Right forelimb (tissue), 1 donor: ENCODE data around the gene CHMP1B.
A peak's percentile ranks its signal among the peaks of the same experiment; 100 is the strongest.
"Not testable (repeated sequence)": the region's sequence is repeated elsewhere in the genome, so short reads cannot be mapped to it uniquely, and the experiment has no call there.

Experiments
- DNase-seq: peaks from one replicate; pipeline ENCODE4 v3.0.0-alpha.2; 2018

Gene CHMP1B

DNA sequence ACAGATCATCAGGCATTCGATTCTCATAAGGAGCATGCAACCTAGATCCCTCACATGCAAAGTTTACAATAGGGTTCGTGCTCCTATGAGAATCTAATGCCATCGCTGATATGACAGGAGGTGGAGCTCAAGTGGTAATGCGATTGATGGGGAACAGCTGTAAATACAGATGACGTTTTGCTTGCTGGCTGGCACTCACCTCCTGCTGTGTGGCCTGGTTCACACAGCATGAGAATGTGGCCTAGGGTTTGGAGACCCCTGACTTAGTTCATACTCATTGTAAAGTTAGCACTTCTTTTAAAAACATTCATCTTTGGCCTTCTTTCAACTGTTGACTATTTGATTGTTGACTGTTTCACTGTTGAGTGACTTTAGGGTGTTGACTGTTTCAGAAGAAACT, 8.7 kb upstream of the CHMP1B start:
- no peak for DNase-seq

DNA sequence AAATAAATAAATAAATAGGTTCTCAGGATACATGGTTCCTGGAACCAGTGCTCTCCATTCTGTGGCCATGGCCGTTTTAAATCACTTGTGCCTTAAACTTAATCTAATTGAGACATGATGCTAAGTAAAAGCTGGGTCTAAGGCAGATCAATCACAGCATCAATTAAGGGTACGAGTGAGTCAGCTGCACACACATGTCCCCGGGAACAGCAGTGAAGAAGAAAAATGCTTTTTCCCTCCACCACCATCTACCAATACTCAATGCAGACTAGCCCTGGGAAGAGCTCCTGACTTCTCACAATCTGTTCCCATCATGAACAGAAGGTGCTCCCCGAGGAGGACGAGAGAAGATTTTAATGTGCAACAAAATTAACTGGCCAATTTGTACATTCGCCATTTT, 6.8 kb upstream of the CHMP1B start:
- no peak for DNase-seq

DNA sequence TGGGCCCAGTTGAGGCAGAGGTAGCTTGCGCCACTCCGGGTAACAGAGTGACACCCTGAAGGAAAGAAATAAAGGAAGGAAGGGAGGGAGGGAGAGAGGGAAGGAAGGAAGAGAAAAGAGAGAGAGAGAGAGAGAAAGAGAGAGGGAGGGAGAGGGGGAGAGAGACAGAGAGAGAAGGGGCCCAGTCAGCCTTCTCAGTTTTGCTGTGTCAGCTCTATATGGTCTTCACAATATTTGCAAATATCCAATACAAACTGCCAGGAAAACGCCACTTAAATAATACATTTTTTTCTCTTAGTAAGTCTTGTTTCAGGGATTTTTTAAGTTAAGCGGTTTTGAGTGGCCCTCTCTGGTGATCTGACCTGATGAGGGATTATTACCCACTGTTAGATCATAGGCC, 5.6 kb upstream of the CHMP1B start:
- DNase-seq: no peak

DNA sequence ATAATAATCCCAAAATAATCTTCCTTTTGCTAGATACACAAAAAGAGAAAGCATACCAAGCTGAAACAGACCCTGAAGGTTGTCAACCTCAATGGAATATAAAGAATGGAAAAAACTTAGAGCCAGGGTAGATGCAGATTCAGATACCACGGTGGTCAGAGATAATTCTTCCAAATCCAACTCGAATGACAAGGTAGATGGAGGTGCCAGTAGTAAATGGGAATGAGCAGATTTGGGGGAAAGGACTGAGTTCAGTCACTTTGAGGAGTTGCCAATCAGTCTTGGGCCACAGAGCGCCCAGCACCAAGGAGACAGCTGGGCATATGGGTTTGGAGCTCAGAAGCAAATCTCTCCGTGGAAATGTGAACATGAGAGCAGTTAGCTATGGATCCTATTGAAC, 3.4 kb upstream of the CHMP1B start:
- DNase-seq: no peak

DNA sequence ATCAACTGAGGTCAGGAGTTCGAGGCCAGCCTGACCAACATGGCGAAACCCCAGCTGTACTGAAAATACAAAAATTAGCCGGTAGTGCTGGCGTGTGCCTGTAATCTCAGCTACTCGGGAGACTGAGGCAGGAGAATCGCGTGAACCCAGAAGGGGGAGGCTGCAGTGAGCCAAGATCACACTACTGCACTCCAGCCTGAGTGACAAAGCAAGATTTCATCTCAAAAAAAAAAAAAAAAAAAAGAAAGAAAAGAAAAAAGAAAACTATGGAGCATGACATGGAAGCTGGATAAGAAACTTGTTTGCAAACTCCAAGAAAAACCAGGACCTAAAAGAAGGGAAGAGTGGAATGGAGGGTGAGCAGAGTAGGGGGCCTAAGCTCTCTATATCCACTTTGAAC, 1.9 kb upstream of the CHMP1B start:
- no peak for DNase-seq

DNA sequence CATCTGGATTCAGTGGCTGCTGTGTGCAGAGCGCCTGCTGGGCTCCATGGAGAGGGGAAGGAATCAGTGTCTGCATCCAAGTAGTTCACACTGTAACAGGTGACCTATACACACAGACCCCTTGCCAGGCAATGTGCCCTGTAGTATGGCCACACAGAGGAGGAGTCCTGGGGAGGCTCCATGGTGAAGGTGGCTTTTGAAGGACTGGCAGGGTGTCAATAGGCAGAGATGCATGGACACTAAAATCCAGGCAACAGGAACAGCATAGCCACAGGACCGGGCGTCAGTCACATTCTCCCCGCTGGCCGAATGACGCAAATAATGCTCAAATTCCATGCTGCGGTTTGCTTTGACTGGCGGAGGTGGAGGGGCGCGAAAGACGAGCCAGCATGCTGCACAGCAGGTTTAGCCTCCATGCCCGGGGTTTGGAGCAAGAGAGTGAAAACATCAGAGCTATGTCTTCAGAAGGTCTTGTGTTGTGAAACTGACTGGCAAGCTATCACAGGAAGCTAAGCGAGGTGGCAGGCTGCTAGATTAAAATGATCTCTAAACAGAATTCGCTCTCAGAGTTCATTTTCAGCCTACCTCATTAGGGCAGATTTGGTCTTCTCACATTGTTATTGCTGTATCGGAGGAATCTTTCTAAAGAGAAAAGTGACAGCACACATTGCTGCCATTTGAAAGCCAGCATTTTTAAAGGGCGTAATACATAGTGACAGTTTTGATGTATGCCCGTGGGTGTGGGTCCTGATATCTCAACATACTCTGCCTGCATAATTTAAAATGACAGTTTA, 1.2 kb upstream of the CHMP1B start:
- DNase-seq: peak; percentile 78

DNA sequence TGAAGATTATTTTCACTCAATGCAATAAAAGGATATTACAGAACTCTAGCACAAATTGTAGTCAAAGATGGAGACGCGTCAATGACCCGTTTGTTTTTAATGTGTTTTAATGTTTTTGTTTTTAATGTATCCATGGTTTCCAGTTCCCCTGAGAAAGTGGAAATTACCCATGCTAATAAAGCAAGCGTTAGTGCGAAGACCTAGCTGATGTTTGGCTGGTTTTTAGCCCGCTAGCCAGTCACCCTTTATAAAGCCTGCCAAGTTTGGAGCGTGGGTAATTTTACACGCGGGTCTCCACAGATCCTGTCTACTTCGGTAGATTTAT, 430 bp upstream of the CHMP1B start:
- no peak for DNase-seq

DNA sequence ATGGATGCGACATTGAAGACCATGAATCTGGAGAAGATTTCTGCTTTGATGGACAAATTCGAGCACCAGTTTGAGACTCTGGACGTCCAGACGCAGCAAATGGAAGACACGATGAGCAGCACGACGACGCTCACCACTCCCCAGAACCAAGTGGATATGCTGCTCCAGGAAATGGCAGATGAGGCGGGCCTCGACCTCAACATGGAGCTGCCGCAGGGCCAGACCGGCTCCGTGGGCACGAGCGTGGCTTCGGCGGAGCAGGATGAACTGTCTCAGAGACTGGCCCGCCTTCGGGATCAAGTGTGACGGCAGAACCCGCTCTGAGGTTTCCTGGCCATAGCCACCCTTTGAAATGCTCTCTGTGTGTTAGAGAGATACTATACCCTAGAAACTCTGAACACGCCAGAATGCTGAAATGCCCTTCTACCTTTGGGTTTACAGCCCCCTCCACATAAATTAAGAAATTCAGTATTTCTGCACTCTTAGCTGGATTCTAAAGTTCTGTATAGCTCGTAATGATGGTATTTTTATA, 659 bp downstream of the CHMP1B start:
- DNase-seq: peak; percentile 46

DNA sequence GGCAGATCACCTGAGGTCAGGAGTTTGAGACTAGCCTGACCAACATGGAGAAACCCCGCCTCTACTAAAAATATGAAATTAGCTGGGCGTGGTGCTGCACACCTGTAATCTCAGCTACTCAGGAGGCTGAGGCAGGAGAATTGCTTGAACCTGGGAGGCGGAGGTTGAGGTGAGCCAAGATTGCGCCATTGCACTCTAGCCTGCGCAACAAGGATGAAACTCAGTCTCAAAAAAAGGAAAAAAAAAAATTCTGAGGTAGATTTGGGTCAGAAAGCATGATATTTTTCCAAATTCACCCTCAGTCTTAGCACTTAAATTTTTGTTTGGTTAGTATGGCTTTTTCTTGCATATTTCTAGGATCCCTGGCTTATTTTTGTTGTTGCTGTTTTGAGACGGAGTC, 3.3 kb downstream of the CHMP1B start:
- not testable (repeated sequence) for DNase-seq

DNA sequence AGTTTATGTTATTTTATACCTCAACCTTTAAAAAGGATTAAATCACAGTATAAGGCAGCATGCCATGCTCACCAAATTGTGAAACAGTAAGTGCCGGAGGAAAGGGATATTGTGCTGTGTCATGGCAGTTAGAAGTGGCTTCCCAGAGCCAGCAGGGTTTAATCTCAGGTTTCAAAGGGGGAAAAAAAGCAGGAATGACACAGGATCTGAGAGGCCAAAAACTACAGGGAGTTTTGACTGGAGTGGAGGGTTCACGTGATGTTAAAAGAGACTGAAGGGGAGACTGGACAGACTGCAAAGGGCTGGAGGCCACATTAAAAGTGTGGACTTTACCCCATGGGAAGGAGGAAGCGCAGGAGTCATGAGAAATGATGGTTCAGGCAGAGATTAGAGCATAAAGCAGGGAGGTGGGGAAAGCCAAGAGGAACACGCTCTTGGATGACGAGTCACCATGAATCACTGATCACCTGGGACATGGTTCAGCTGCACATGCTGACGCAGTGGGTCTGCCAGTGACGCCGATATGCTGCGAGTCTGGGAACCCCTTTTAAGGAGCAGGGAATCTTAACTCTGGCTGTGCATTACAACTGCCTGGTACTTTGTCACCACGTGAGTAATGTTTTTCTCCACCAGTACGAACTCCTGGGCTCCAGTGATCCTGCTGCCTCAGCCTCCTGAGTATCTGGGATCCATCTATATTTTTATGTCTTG, 6.1 kb downstream of the CHMP1B start:
- DNase-seq: no peak

DNA sequence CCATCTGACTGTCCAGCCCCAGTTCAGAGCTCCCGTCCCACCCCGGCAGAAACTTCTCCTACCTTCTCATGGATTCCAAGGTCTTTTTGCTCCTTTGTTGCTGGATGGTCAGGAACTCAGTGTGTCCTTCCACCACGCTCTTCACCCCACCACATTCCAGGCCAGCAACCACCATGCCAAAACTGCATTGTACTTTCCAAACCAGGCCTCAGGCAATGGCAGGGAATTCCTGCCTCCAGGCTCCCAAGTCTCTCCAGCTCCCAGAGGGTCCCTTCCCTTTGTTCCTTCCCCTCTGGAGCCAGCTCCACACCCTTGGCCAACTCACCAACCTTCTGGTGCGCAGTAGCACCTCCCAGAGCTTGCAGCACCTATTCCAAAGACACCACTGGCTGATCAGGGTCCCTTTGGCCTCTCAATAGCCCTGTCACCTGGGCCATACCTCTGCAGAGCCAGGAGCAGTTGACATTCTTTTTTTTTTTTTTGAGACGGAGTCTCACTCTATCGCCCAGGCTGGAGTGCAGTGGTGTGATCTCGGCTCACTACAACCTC, 8.1 kb downstream of the CHMP1B start:
- DNase-seq: no peak

DNA sequence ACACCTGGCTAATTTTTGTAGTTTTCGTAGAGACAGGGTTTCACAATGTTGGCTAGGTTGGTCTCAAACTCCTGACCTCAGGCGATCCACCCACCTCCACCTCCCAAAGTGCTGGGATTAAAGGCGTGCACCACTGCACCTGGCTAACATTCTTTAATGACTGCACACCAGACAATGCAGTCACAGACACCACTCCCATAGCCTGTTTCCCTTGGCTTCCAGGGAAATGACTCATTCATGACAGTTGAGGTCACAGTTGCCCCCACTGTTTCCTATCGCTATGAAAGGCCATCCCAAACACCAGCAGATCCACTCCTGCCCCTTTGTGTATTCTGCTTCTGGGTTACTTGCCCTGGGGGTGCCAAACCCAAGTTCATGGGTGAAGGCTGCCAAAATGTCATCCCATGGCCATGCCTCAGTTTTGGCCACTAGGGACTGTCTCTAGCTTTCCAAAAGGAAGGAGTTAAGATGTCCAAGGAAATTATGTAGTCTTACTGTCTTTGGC, 8.7 kb downstream of the CHMP1B start:
- no peak for DNase-seq

DNA sequence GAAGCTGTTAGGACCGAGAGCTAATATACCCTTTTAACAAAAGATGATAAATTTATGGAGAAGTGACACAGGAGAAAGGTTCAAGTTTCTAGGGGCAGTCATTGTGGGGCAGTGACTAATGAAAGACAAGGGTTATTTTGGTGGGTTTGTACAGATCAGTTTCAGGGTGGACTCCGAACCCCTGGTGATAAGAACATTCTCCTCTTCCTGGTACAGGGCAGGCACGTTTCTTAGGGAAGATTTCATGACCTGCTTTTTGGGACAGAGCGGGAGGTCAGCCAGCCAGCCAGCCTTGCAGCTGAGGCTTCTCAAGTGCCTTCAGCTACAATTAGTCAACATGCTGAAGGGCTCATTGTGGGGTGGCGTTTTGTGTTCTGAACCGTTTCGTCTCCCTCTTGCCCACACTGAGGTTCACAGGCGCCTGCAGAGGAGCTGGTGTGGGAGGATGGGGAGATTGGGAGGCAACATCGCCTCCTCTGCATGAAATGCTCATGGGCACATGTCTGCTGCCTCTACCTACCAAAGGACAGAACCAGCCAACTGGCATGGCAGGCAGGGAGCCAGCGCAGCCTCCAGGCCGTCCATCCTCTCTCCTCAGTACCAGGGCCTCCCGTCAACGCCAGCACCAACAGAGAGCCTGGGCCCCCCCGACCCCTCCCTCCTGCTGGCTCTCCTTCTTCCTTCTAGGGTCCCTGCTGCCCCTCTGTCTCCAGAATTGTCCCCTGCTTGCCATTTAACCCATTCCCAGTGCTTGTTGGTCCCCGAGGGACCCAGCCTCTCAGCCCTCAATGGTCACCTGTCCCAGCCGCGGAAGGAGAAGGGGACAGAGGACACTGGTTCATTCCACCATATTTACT, 9.6 kb downstream of the CHMP1B start:
- DNase-seq: no peak

DNA sequence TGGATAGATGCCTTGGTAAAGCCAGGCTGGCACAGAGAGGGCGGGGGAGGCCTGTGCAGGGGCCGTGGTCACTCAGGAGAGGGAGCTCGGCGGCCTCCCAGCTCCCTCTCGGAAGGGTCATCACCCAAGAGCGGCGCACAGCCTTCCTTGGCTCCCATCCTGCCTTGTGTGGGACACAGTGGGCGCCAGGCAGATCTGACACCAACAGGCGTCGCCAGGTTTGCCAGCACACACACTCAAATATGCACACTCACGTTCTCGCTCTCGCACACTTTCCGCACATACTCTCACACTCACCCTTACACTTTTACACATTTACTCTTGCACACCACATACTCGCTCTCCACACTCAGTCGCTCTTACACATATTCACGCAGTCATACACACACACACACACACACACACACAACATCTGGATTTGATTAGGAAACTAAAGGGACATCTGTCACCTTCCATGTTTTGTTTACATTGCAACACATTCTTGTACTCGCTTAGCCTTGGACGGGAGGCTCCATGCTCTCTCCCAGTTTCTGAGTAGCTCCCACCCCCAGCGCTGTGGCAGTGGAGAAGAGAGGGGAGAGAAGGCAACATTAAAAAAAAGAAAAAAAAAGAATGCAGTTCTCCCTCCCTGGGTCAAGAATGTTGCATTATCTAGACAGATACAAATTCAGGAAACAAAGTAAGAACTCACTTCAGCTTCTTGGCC, 10.5 kb downstream of the CHMP1B start:
- DNase-seq: no peak

DNA sequence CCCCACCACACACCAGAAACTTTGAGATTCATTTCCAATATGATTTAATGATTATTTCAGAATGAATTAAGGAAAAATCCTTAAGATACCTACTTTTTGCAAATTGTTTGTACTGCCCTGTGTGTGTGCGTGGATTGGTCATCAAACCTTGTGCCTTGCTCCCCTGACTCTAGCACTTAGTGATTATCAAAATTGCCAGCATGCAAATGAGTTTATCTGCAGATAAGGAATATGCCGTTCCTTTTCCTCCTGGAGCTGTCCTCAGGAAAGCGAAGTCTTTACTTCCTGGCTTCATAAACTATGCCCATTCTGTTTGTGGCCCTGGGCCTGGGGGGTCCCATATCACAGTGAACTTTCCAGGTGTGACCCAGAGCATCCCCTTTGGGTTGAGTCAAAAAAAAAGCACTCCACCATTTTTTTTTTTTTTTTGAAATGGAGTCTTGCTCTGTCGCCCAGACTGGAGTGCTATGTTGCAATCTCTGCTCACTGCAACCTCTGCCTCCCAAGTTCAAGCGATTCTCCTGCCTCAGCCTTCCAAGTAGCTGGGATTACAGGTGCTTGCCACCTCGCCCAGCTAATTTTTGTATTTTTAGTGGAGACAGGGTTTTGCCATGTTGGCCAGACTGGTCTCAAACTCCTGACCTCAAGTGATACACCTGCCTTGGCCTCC, 11.4 kb downstream of the CHMP1B start:
- DNase-seq: no peak

DNA sequence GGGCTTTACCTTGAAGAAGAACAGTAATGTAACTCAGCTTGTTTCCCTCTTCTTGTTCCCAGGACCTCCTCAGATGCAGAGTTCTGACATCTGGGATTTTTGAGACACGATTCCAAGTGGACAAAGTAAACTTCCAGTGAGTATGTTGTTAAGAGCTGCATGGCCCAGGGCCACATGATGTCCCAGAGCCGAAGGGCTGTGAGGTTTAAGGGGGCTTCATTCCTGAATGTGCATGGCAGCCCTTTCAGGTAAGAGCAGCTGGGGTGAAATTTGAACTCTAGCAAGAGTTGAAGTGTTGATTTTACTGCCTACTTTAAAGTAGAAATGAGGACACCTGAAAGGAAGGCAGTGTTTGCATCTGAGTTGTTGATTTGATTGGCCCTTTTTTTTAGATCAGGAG, 13.3 kb downstream of the CHMP1B start:
- DNase-seq: no peak

DNA sequence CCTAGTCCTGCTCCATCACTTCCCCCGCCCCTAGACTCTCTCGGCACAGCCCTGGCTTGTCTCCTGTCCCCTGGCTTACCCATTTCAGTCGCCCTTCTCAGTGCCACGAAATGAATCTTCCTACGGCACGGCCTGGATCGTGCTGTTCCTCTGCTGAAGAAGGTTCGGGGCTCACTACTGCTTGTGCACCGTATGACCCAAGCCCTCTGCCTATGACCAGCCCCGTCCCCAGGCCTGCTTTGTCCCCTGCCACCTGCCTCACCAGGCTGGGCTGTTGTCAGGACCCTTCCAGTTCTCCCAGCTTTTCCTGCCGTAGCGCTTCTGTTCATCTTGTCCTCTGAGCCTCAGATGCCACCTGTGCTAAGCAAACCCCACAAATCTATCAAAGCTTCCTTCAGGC, 13.9 kb downstream of the CHMP1B start:
- no peak for DNase-seq

DNA sequence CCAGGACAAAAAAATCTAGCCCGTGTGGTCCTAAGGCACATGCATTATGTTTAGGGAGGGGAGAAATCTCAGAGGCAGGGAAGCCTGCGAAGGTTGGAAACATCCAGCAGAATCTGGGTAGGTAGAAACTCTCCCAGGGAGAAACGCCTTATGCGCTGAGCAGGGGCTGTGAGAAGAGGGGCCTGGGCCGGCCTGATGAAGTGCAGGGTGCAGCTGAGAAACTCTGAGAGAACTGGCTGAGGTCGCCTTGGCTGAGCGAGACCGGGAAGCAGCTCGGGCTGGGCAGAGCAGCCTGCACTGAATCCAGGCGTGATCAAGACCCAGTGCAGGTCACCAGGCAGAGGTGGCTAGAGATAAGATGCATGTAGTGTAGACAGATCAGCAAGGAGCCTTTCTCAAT, 15.1 kb downstream of the CHMP1B start:
- DNase-seq: no peak

DNA sequence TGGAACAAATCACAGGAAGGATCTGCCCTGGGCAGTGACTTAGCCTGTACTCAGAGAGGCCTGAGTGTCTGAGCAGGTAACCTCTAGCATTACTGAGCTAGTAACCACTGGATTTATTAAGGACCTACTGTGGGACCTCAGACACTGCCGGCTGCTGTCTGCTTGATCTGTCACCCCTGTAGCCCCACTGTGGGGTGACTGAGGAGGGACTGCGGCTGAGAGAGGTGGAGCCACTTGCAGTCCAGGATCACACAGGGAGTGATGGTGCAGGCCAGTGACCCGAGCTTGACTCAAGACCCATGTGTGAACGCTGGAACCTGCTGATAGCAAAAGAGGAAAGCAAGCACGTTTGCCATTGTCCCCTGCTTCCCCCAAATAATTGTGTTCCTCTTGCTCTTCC, 15.6 kb downstream of the CHMP1B start:
- DNase-seq: no peak

DNA sequence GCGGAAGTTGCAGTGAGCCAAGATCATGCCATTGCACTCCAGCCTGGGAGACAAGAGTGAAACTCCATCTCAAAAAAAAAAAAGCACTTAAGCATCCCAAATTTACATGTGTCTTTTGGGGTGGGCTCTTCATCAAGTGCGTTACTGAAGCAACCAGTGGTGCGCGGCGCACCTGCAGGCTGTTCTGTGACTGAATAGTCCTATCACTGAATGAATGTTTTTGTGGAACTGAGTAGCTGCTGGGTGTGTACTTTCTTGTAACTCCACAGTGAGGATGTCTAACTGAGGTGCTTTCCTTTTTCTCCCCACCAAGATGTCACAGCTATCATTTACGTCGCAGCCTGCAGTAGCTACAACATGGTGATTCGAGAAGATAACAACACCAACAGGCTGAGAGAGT, 17.0 kb downstream of the CHMP1B start:
- DNase-seq: no peak

DNA sequence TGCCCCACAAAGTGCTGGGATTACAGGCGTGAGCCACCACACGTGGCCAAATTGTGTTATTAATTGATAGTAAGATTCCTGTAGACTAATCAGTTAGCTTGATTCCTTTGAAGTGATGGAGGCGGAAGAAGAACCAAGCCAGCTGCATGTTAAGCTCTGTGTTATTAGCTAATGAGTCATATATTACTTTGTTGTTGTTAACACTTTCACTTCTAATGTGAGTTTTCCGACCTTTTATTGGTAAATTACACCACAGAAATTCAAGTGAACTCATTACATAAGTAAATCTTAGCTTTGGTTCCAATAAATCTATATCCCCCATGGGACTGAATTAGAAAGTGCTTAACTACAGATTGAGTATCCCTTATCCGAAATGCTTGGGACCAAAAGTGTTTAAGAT, 20.3 kb downstream of the CHMP1B start:
- no peak for DNase-seq
